GM23248 (cell line): ENCODE data around the gene TMEM163. TPM values are rescaled to one million over a fixed set of nuclear protein-coding genes. Genes with fewer than 3 reads are reported as not detected.

Experiments
- DNase-seq: peaks from one replicate; pipeline ENCODE4 v3.0.0-alpha.2; 2015
- H2AFZ ChIP-seq: fragments of 200-600 bp; sonication (generic); 2 replicates; pipeline ENCODE4 v1.6.1; 2016; ENCODE audit warnings: antibody characterized with exemption
- H3F3A ChIP-seq: fragments of 200-600 bp; sonication (generic); 2 replicates; pipeline ENCODE4 v1.6.1; 2016; ENCODE audit warnings: mild to moderate bottlenecking, antibody characterized with exemption, mixed run types; ENCODE audit not compliant: insufficient read depth
- H3K27ac ChIP-seq: fragments of 200-600 bp; sonication (generic); 2 replicates; pipeline ENCODE4 v1.5.1; 2016; ENCODE audit warnings: mild to moderate bottlenecking
- H3K27me3 ChIP-seq: fragments of 200-600 bp; sonication (generic); replicated peaks from 2 replicates; pipeline ENCODE4 v1.6.1; 2016; ENCODE audit warnings: mild to moderate bottlenecking; ENCODE audit not compliant: insufficient read depth
- H3K36me3 ChIP-seq: fragments of 200-600 bp; sonication (generic); 2 replicates; pipeline ENCODE4 v1.6.1; 2016; ENCODE audit warnings: low read depth, mild to moderate bottlenecking
- H3K4me1 ChIP-seq: fragments of 200-600 bp; sonication (generic); 2 replicates; pipeline ENCODE4 v1.6.1; 2016; ENCODE audit warnings: mild to moderate bottlenecking; ENCODE audit not compliant: insufficient read depth
- H3K4me2 ChIP-seq: fragments of 200-600 bp; sonication (generic); one replicate; pipeline ENCODE4 v1.6.1; 2016; ENCODE audit warnings: mild to moderate bottlenecking; ENCODE audit not compliant: unreplicated experiment
- H3K4me3 ChIP-seq: fragments of 200-600 bp; sonication (generic); 2 replicates; pipeline ENCODE4 v1.5.1; 2016; ENCODE audit warnings: mild to moderate bottlenecking
- H3K79me2 ChIP-seq: fragments of 200-600 bp; sonication (generic); 2 replicates; pipeline ENCODE4 v1.6.1; 2016; ENCODE audit warnings: mild to moderate bottlenecking; ENCODE audit not compliant: insufficient read depth
- H3K9ac ChIP-seq: fragments of 200-600 bp; sonication (generic); 2 replicates; pipeline ENCODE4 v1.6.1; 2016; ENCODE audit warnings: mild to moderate bottlenecking
- H3K9me2 ChIP-seq: fragments of 200-600 bp; sonication (generic); 2 replicates; pipeline ENCODE4 v1.6.1; 2016; ENCODE audit warnings: mixed run types, mild to moderate bottlenecking, moderate library complexity; ENCODE audit not compliant: insufficient read depth
- H3K9me3 ChIP-seq: fragments of 200-600 bp; sonication (generic); one replicate; pipeline ENCODE4 v1.6.1; 2017; ENCODE audit warnings: low read depth
- H4K20me1 ChIP-seq: fragments of 200-600 bp; sonication (generic); 2 replicates; pipeline ENCODE4 v1.6.0; 2016; ENCODE audit not compliant: insufficient read depth
- EZH2 ChIP-seq: fragments of 200-600 bp; sonication (generic); IDR thresholded peaks from 2 replicates; pipeline ENCODE4 v1.6.1; 2018; ENCODE audit warnings: antibody characterized with exemption, mild to moderate bottlenecking; ENCODE audit not compliant: insufficient read depth, poor library complexity, severe bottlenecking
- EZH2phosphoT487 ChIP-seq: fragments of 200-600 bp; sonication (generic); IDR thresholded peaks from 2 replicates; pipeline ENCODE4 v1.6.1; 2018; ENCODE audit warnings: antibody characterized with exemption, moderate library complexity, mild to moderate bottlenecking, low read depth; ENCODE audit not compliant: insufficient read depth
- WGBS, 2 experiments: methylation state at CpG; one replicate each; pipeline ENCODE4 v1.1.6; 2015 to 2017; ENCODE audit warnings: low lambda C conversion rate in 2 of 2, low coverage in 1 of 2; ENCODE audit errors: missing lambda C conversion rate in 2 of 2; 5-methylcytosine and 5-hydroxymethylcytosine counted together
- in situ Hi-C: fragments of 300-500 bp; cut with MboI; formaldehyde crosslinking; loops from 2 replicates; pipeline ENCODE4 v1.15.0; 2020
- polyA plus RNA-seq: library from polyadenylated mRNA; unstranded; fragments of >200 nt; fragmentation: Nextera tagmentation; extraction: Ambion mirVana; gene quantifications from 2 replicates; pipeline ENCODE4 v1.2.1, GENCODE V29; 2016
- total RNA-seq: library from RNA; depleted of rRNA; stranded (reverse); fragments of >200 nt; shearing (Covaris generic); gene quantifications from 2 replicates; pipeline ENCODE4 v1.2.3, GENCODE V29; 2014

TMEM163 gene
- total and polyA plus RNA-seq, 2 experiments from 2014 or later, result not detected

- Histone ChIP-seq H3K9me3 (no peaks in the 10 kb centered on the region), H4K20me1 (no peaks in the 10 kb centered on the region), H3K4me2 (no peak overlapping the region), H3K4me1 (no peaks in the 10 kb centered on the region), H3K27me3 (no peaks in the 10 kb centered on the region), H3F3A (no peaks in the 10 kb centered on the region), H3K79me2 (no peaks in the 10 kb centered on the region), H3K27ac (no peak overlapping the region), H2AFZ (no peak overlapping the region), H3K9ac (no peak overlapping the region), H3K36me3 (no peaks in the 10 kb centered on the region), H3K9me2 (no peaks in the 10 kb centered on the region), H3K4me3 (no peak overlapping the region)
- no peak for TF ChIP-seq EZH2phosphoT487
- no peak for TF ChIP-seq EZH2
- in situ Hi-C loops, result no loop called here
- 15 to 16% methylated on average over 2 of the region's 2 CpGs for WGBS, 2 experiments
- DNase-seq, result no peak
Measured at GRCh38 chr2:134639265-134639664, 79.5 kb downstream of the TMEM163 start.

GRCh38 chr2:134636714-134637113, 82.1 kb downstream of the TMEM163 start:
- Histone ChIP-seq H3K4me3 (no peak overlapping the region), H3K36me3 (no peaks in the 10 kb centered on the region), H4K20me1 (no peaks in the 10 kb centered on the region), H2AFZ (no peak overlapping the region), H3K27me3 (no peaks in the 10 kb centered on the region), H3K4me1 (no peaks in the 10 kb centered on the region), H3K79me2 (no peaks in the 10 kb centered on the region), H3K27ac (no peak overlapping the region), H3K4me2 (no peak overlapping the region), H3K9ac (no peak overlapping the region), H3F3A (no peaks in the 10 kb centered on the region), H3K9me2 (no peaks in the 10 kb centered on the region), H3K9me3 (no peaks in the 10 kb centered on the region)
- 9 to 15% methylated on average over 1 of the region's 1 CpG for WGBS, 2 experiments
- in situ Hi-C loops, result no loop called here
- no peak for DNase-seq
- no peak for TF ChIP-seq EZH2
- no peak for TF ChIP-seq EZH2phosphoT487

- Histone ChIP-seq H3K9me2 (no peaks in the 10 kb centered on the region), H3K9ac (no peak overlapping the region), H3K9me3 (no peaks in the 10 kb centered on the region), H3K4me3 (no peak overlapping the region), H3F3A (no peaks in the 10 kb centered on the region), H3K4me1 (no peaks in the 10 kb centered on the region), H3K27me3 (no peaks in the 10 kb centered on the region), H3K36me3 (no peaks in the 10 kb centered on the region), H3K79me2 (no peaks in the 10 kb centered on the region), H3K4me2 (no peak overlapping the region), H4K20me1 (no peaks in the 10 kb centered on the region), H2AFZ (no peak overlapping the region), H3K27ac (no peak overlapping the region)
- no peak for TF ChIP-seq EZH2phosphoT487
- no peak for TF ChIP-seq EZH2
- in situ Hi-C loops, result no loop called here
- DNase-seq, result no peak
- WGBS, 2 experiments, result 5 to 9% methylated on average over 2 of the region's 2 CpGs
Measured at GRCh38 chr2:134634054-134634753, 84.6 kb downstream of the TMEM163 start.

GRCh38 chr2:134630504-134631159, 88.2 kb downstream of the TMEM163 start:
- Histone ChIP-seq H4K20me1 (no peaks in the 10 kb centered on the region), H3K27ac (no peak overlapping the region), H3K4me3 (no peak overlapping the region), H3K4me2 (no peak overlapping the region), H3K9me3 (no peaks in the 10 kb centered on the region), H3K79me2 (no peaks in the 10 kb centered on the region), H3K9ac (no peak overlapping the region), H3K27me3 (no peaks in the 10 kb centered on the region), H3K4me1 (no peaks in the 10 kb centered on the region), H3K36me3 (no peaks in the 10 kb centered on the region), H3K9me2 (no peaks in the 10 kb centered on the region), H2AFZ (no peak overlapping the region), H3F3A (no peaks in the 10 kb centered on the region)
- TF ChIP-seq EZH2 (no peak), EZH2phosphoT487 (no peak)
- no peak for DNase-seq
- WGBS, 2 experiments, result 22 to 29% methylated on average over 3 of the region's 3 CpGs
- in situ Hi-C loops, result no loop called here
